Left ventricle myocardium inferior (tissue), 1 donor: ENCODE measurements around the gene GOLGA6B. TPM values are rescaled to one million over a fixed set of nuclear protein-coding genes. Genes with fewer than 3 reads are reported as not detected.
A peak's percentile ranks its signal among the peaks of the same experiment; 100 is the strongest.

Experiments
- DNase-seq: peaks from one replicate; pipeline ENCODE4 v3.0.0-alpha.2; 2020
- H3K27ac ChIP-seq: fragments of 200-600 bp; replicated peaks from 2 replicates; pipeline ENCODE4 v1.8.0; 2021
- H3K27me3 ChIP-seq: fragments of 200-600 bp; 2 replicates; pipeline ENCODE4 v1.8.0; 2021; ENCODE audit warnings: low read depth
- H3K36me3 ChIP-seq: fragments of 200-600 bp; 2 replicates; pipeline ENCODE4 v1.8.0; 2021
- H3K4me1 ChIP-seq: fragments of 200-600 bp; 2 replicates; pipeline ENCODE4 v1.8.0; 2021
- H3K4me3 ChIP-seq: fragments of 200-600 bp; 2 replicates; pipeline ENCODE4 v1.8.0; 2021; ENCODE audit warnings: mild to moderate bottlenecking, moderate library complexity
- H3K9me3 ChIP-seq: fragments of 200-600 bp; replicated peaks from 2 replicates; pipeline ENCODE4 v1.8.0; 2021
- intact Hi-C: fragments of 100-400 bp; cut with micrococcal nuclease; formaldehyde crosslinking; loops from one replicate; pipeline ENCODE4 v1.11.0; 2022
- total RNA-seq: library from RNA; stranded (reverse); fragmentation: NEBNext Ultra II Directional; extraction: Animal tissue kit (Norgen Biotek cat#: 25700); gene quantifications from one replicate; pipeline ENCODE4 v1.2.1, GENCODE V29; 2021
- TF ChIP-seq, protein P1 (sequence below): fragments of 200-600 bp; IDR thresholded peaks from 2 replicates; pipeline ENCODE4 v1.8.0; 2021; ENCODE audit warnings: antibody characterized with exemption, mild to moderate bottlenecking, borderline replicate concordance
- donor health status: DM: no; HTN: yes; CAD: no; lungs with severe emphysema.

GOLGA6B gene
- total RNA-seq, 1 donor from 2014 or later, result not detected

- no peak for DNase-seq
- Histone ChIP-seq H3K4me1 (peaks cover 9% of the 10 kb centered on the region), H3K27ac (no peak overlapping the region), H3K27me3 (peaks cover 36% of the 10 kb centered on the region), H3K9me3 (no peaks in the 10 kb centered on the region), H3K36me3 (no peaks in the 10 kb centered on the region), H3K4me3 (no peak overlapping the region)
- intact Hi-C loops, result no loop called here
- TF ChIP-seq, protein P1, sequence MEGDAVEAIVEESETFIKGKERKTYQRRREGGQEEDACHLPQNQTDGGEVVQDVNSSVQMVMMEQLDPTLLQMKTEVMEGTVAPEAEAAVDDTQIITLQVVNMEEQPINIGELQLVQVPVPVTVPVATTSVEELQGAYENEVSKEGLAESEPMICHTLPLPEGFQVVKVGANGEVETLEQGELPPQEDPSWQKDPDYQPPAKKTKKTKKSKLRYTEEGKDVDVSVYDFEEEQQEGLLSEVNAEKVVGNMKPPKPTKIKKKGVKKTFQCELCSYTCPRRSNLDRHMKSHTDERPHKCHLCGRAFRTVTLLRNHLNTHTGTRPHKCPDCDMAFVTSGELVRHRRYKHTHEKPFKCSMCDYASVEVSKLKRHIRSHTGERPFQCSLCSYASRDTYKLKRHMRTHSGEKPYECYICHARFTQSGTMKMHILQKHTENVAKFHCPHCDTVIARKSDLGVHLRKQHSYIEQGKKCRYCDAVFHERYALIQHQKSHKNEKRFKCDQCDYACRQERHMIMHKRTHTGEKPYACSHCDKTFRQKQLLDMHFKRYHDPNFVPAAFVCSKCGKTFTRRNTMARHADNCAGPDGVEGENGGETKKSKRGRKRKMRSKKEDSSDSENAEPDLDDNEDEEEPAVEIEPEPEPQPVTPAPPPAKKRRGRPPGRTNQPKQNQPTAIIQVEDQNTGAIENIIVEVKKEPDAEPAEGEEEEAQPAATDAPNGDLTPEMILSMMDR, result no peak
These were observed 26.4 kb downstream of the GOLGA6B start for GRCh38 chr15:72680931-72681330.

- TF ChIP-seq, protein P1, result no peak
- H3K36me3 ChIP-seq, result no peaks in the 10 kb centered on the region
- H3K27ac ChIP-seq, result no peak overlapping the region
- H3K27me3 ChIP-seq, result peaks cover 17% of the 10 kb centered on the region
- no peaks in the 10 kb centered on the region for H3K9me3 ChIP-seq
- intact Hi-C loops, result no loop called here
- H3K4me1 ChIP-seq, result peaks cover 25% of the 10 kb centered on the region
- no peak for DNase-seq
- no peak overlapping the region for H3K4me3 ChIP-seq
These were observed 28.3 kb downstream of the GOLGA6B start for GRCh38 chr15:72682772-72683171.

GRCh38 chr15:72685301-72685924, 30.9 kb downstream of the GOLGA6B start:
- DNase-seq, result no peak
- H3K36me3 ChIP-seq, result no peaks in the 10 kb centered on the region
- H3K9me3 ChIP-seq, result no peaks in the 10 kb centered on the region
- no peaks in the 10 kb centered on the region for H3K27me3 ChIP-seq
- peak overlapping the region; percentile 81 for H3K4me3 ChIP-seq
- intact Hi-C loops, result no loop called here
- peak overlapping the region; percentile 90 for H3K27ac ChIP-seq
- TF ChIP-seq, protein P1, result no peak
- H3K4me1 ChIP-seq, result peaks cover 25% of the 10 kb centered on the region

GRCh38 chr15:72685925-72686794, 31.7 kb downstream of the GOLGA6B start, which contains the start of the genes BBS4 and HIGD2B:
Gene BBS4, plus strand, starts transcription at chr15:72686207. Its CDS starts 21 bp downstream, at chr15:72686228.
Gene HIGD2B, minus strand, starts transcription at chr15:72686182. Its CDS starts 9,808 bp downstream, at chr15:72676374.
- no peaks in the 10 kb centered on the region for H3K36me3 ChIP-seq
- H3K4me1 ChIP-seq, result peaks cover 25% of the 10 kb centered on the region
- H3K4me3 ChIP-seq, result peak within 1 kb of the TSS; percentile 81
- H3K9me3 ChIP-seq, result no peaks in the 10 kb centered on the region
- intact Hi-C loops, result no loop called here
- no peaks in the 10 kb centered on the region for H3K27me3 ChIP-seq
- TF ChIP-seq, protein P1, result peak; percentile 8
- peak; percentile 88 for DNase-seq
- H3K27ac ChIP-seq, result peak within 1 kb of the TSS; percentile 90

- H3K9me3 ChIP-seq, result no peaks in the 10 kb centered on the region
- no peaks in the 10 kb centered on the region for H3K36me3 ChIP-seq
- no peak overlapping the region for H3K27ac ChIP-seq
- intact Hi-C loops, result no loop called here
- H3K27me3 ChIP-seq, result no peaks in the 10 kb centered on the region
- H3K4me3 ChIP-seq, result no peak overlapping the region
- peaks cover 25% of the 10 kb centered on the region for H3K4me1 ChIP-seq
- TF ChIP-seq, protein P1, result no peak
- no peak for DNase-seq
These were observed 34.2 kb downstream of the GOLGA6B start for GRCh38 chr15:72688697-72689096.
